SU-DHL-6 (cell line): ENCODE results near the gene CPPED1.

ENCODE experiments used
- EZH2phosphoT487 ChIP-seq: fragments of 200-600 bp; sonication (generic), shearing (Covaris generic); conservative IDR thresholded peaks from 2 replicates; pipeline ENCODE4 v1.6.1; 2018; ENCODE audit warnings: mild to moderate bottlenecking, antibody characterized with exemption, low read length, moderate library complexity, mixed read lengths
- TF ChIP-seq, protein P1 (sequence below): fragments of 200-600 bp; sonication (generic); IDR thresholded peaks from one replicate; pipeline ENCODE4 v1.5.1; 2017; ENCODE audit warnings: antibody characterized with exemption, mild to moderate bottlenecking, low read length, moderate library complexity; ENCODE audit not compliant: insufficient read depth, poor library complexity, severe bottlenecking

DNA sequence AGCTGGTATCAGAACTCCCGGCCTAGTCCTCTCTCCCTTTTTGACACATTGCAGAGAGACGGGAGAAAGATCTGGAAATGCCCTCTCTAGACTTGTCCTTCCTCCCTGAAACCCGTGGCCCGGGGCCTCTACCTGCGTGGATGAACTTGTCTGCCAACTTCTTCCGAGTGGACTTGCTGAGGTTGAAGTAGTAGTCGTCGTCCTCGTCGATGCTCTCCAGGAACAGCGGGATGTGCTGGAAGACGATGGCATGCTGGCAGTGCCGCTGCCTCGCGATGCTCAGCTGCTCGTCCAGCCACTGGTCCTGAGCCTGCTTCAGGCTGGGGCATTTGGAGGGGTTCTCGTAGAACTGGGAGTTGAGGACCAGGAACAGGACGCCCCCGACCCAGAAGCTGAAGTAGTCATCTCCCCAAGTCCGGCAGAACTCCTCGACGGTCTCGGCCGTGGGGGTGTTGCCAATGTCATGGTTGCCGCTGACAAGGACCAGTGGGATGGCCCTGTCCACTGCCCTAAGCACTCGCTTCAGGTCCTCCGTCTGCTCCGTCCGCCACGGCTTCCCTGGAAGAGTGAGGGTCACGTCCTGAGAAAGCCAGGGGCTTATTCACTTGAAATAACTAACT lies 99.1 kb downstream of the CPPED1 start:
- TF ChIP-seq, protein P1, sequence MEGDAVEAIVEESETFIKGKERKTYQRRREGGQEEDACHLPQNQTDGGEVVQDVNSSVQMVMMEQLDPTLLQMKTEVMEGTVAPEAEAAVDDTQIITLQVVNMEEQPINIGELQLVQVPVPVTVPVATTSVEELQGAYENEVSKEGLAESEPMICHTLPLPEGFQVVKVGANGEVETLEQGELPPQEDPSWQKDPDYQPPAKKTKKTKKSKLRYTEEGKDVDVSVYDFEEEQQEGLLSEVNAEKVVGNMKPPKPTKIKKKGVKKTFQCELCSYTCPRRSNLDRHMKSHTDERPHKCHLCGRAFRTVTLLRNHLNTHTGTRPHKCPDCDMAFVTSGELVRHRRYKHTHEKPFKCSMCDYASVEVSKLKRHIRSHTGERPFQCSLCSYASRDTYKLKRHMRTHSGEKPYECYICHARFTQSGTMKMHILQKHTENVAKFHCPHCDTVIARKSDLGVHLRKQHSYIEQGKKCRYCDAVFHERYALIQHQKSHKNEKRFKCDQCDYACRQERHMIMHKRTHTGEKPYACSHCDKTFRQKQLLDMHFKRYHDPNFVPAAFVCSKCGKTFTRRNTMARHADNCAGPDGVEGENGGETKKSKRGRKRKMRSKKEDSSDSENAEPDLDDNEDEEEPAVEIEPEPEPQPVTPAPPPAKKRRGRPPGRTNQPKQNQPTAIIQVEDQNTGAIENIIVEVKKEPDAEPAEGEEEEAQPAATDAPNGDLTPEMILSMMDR: no peak
- no peak for TF ChIP-seq EZH2phosphoT487
